ENCODE data around the gene LAGE3.

GRCh38 chrX:154457491-154458115 is 21.5 kb downstream of the LAGE3 start:
- no peak for TF ChIP-seq CTCF (IDR thresholded peaks at IDR 0.05)
- no peak for TF ChIP-seq POLR2A (IDR thresholded peaks at IDR 0.05)

Measured in right lobe of liver (tissue), 4 donors.